Mesothelial cell of epicardium (in vitro differentiated cells): ENCODE data around the gene QKI. TPM values are rescaled to one million over a fixed set of nuclear protein-coding genes. Genes with fewer than 3 reads are reported as not detected.

Experiments
- DNase-seq, 2 experiments: peaks; one replicate each; pipeline ENCODE4 v3.0.0; 2021; ENCODE audit warnings: low spot score in 2 of 2; ENCODE audit not compliant: unreplicated experiment in 2 of 2
- H3K27ac Mint-ChIP-seq: 2 replicates; pipeline ENCODE4 v1.8.0; 2021; ENCODE audit warnings: mixed read lengths
- H3K27me3 Mint-ChIP-seq: 2 replicates; pipeline ENCODE4 v1.8.0; 2021; ENCODE audit warnings: low read depth, mixed read lengths
- H3K36me3 Mint-ChIP-seq: 2 replicates; pipeline ENCODE4 v1.8.0; 2021; ENCODE audit warnings: mixed read lengths
- H3K4me1 Mint-ChIP-seq: 2 replicates; pipeline ENCODE4 v1.8.0; 2021; ENCODE audit warnings: mixed read lengths
- H3K4me3 Mint-ChIP-seq: 2 replicates; pipeline ENCODE4 v1.8.0; 2021; ENCODE audit warnings: mild to moderate bottlenecking, moderate library complexity, mixed read lengths
- H3K9me3 Mint-ChIP-seq: 2 replicates; pipeline ENCODE4 v1.8.0; 2021; ENCODE audit warnings: mixed read lengths
- CTCF ChIP-seq: fragments of 200-600 bp; sonication (generic); IDR thresholded peaks from one replicate; pipeline ENCODE4 v1.5.0; 2021; ENCODE audit warnings: antibody characterized with exemption; ENCODE audit not compliant: unreplicated experiment
- total RNA-seq: library from RNA; stranded (reverse); gene quantifications from 3 replicates; pipeline ENCODE4 v1.2.1, GENCODE V29; 2021

The QKI gene
- total RNA-seq, 1 donor from 2014 or later = 133 TPM

- TF ChIP-seq CTCF = no peak
- no peaks in the 10 kb centered on the region for H3K27me3 Mint-ChIP-seq
- no peaks in the 10 kb centered on the region for H3K36me3 Mint-ChIP-seq
These were observed 20.6 kb upstream of the QKI start for GRCh38 chr6:163393923-163394322.

DNA sequence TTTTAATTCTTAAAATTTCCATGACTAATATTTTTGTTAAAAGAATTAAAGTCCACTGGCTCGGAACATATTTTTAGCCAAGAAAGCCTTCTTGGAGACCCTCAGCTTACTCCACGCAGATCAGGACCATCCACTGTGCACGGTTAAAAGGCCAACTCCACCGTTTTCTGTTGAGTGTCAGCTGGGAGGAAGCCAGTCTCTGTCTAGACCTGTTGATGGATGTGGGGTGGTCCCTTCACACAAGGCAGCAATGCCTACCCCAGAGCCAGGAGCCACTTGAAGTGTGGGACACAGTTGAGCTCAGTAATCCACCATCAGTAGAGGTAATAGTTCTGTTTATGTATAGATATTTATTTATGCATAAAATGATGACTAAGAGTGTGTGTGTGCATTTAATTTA lies 19.9 kb upstream of the QKI start:
- peaks cover 39% of the 10 kb centered on the region for H3K4me1 Mint-ChIP-seq
- H3K9me3 Mint-ChIP-seq = no peaks in the 10 kb centered on the region
- H3K27ac Mint-ChIP-seq = no peak overlapping the region
- no peaks in the 10 kb centered on the region for H3K36me3 Mint-ChIP-seq
- no peaks in the 10 kb centered on the region for H3K27me3 Mint-ChIP-seq
- no peak for TF ChIP-seq CTCF
- no peak overlapping the region for H3K4me3 Mint-ChIP-seq
- DNase-seq = peak in 1 of 2 experiments; percentile 34

More at GRCh38 chr6:163393923-163394322, 20.6 kb upstream of the QKI start:
- peak in 1 of 2 experiments; percentile 10 for DNase-seq
- Mint-ChIP-seq H3K4me1 (peaks cover 39% of the 10 kb centered on the region), H3K27ac (no peak overlapping the region), H3K9me3 (no peaks in the 10 kb centered on the region), H3K4me3 (no peak overlapping the region)

GRCh38 chr6:163395122-163395830 lies 19.2 kb upstream of the QKI start:
- Mint-ChIP-seq H3K9me3 (no peaks in the 10 kb centered on the region), H3K27ac (no peak overlapping the region), H3K36me3 (no peaks in the 10 kb centered on the region), H3K27me3 (no peaks in the 10 kb centered on the region), H3K4me3 (no peak overlapping the region), H3K4me1 (peaks cover 39% of the 10 kb centered on the region)
- DNase-seq = no peak
- TF ChIP-seq CTCF = no peak

DNA sequence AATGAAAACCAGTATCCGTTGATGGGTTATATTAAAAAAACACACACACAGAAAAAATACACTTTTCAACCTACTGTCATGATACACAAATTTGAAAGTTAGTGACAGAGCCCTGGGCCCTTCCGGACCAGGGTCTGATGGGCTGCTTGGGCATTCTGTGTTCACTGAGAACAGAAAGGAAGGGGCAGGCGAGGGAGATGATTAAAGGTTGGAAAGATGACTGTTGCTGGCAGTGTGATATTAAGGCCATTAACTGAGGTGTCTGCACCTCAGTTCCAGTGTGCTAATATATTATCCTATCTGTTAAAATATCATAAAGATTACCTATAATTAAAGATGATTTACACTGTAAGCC lies 18.7 kb upstream of the QKI start:
- no peak for TF ChIP-seq CTCF
- peaks cover 39% of the 10 kb centered on the region for H3K4me1 Mint-ChIP-seq
- no peaks in the 10 kb centered on the region for H3K9me3 Mint-ChIP-seq
- DNase-seq = no peak
- H3K36me3 Mint-ChIP-seq = no peaks in the 10 kb centered on the region
- no peaks in the 10 kb centered on the region for H3K27me3 Mint-ChIP-seq
- no peak overlapping the region for H3K27ac Mint-ChIP-seq
- peak overlapping the region; percentile 32 for H3K4me3 Mint-ChIP-seq

- no peaks in the 10 kb centered on the region for H3K27me3 Mint-ChIP-seq
- no peak overlapping the region for H3K27ac Mint-ChIP-seq
- no peak for DNase-seq
These were observed 17.2 kb upstream of the QKI start for GRCh38 chr6:163397326-163397725.

More at GRCh38 chr6:163397326-163397725, 17.2 kb upstream of the QKI start:
- Mint-ChIP-seq H3K9me3 (no peaks in the 10 kb centered on the region), H3K4me1 (peaks cover 34% of the 10 kb centered on the region), H3K36me3 (no peaks in the 10 kb centered on the region), H3K4me3 (peak overlapping the region; percentile 9)
- no peak for TF ChIP-seq CTCF
